GM18868 (cell line): ENCODE measurements around the gene VSTM2B.
"Not testable (repeated sequence)": the region's sequence is repeated elsewhere in the genome, so short reads cannot be mapped to it uniquely, and the experiment has no call there.

ENCODE experiments used
- ATAC-seq: cut with Tn5 transposase; IDR thresholded peaks from one replicate; pipeline ENCODE4 v1.9.1; 2021; ENCODE audit warnings: mild to moderate bottlenecking, moderate library complexity; ENCODE audit not compliant: unreplicated experiment

VSTM2B gene

GRCh38 chr19:29525901-29526729 is at the start of gene VSTM2B:
VSTM2B (plus strand) TSS chr19:29525994; CDS start chr19:29526584, 590 bp downstream.
- ATAC-seq = no peak

- no peak for ATAC-seq
Measured at GRCh38 chr19:29476528-29476927, 49.3 kb upstream of the VSTM2B start.

DNA sequence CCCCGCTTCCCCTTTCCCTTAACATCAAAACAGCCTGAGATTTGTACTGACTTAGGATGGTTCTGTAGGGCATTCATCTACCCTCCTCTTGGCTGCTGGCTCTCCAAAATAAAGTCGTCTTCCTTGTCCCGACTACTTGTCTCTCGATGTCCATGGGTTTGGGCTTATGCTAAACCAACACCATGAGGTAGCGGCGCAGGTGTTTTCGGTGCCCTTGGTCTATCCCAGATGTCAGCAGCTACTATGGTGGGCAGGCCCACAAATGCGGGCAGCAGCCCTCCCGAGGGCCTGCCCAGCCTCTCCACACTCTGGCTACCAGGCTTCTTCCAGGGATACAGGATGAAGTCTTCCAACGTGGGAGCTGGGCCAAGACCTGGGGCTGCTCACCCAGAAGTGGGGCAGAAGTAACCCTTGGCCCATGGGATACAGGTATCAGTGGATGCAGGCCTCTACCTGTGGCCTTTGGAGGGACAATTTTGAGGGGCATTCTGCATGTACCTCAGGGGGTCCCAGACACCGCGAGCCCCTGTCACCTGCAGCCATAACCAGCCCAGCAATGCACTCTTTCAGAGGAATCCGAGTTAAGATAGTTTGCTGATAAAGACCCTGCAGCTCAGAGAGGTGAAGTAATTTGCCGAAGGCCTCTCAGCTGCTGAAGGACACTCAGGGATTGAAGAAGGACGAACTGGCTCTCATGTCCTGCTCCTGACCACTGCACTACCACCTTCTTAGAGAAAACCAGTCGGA is 47.8 kb upstream of the VSTM2B start:
- ATAC-seq = no peak

DNA sequence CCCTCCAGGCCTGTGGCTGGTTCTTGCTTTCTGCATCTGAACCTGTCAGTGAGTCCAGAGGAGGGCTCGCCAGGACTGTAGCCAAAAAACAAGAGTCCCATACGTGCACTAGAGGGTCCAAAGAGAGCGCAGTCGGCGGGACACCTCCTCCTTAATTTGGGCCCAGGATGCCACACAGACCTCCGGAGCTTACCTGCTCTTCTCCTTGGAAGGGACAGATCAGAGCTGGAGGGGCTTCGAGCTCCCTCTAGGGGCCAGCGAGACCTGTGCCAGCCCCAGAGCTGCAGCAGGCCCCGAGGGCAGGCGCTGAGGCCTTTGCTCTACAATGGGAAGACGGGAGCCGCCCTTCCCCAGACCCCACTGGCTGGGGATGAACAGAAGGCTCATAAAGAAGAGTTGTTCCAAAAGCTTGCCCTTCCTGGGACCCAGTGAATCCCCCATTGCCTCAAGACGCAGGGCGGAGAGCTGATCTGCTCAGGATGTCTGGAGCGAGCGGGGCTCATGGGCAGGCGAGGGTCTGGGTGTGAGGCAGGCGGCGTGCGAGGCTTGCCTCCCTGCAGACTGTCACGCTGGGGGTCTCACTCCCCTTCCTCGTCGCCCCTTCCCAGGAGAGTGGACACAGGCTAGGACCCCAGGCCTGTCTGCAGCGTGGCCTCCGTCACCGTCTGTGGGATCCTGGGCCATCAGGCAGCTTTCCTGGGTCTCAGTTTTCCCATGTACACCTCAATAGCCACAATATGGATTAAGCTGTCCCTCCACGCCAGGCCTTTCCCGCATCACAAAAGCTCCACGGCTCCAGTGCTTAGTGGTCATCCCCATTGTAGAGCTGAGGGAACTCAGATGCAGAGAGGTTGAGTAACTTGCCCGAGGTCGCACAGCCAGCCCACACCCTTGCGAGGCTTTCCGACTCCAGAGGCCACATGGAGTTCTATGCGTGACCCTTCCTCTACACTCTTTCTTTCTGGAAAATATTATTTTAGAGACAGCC is 46.9 kb upstream of the VSTM2B start:
- no peak for ATAC-seq

GRCh38 chr19:29479941-29480340 is 45.9 kb upstream of the VSTM2B start:
- ATAC-seq = no peak

GRCh38 chr19:29480507-29480906 is 45.3 kb upstream of the VSTM2B start:
- ATAC-seq = no peak

DNA sequence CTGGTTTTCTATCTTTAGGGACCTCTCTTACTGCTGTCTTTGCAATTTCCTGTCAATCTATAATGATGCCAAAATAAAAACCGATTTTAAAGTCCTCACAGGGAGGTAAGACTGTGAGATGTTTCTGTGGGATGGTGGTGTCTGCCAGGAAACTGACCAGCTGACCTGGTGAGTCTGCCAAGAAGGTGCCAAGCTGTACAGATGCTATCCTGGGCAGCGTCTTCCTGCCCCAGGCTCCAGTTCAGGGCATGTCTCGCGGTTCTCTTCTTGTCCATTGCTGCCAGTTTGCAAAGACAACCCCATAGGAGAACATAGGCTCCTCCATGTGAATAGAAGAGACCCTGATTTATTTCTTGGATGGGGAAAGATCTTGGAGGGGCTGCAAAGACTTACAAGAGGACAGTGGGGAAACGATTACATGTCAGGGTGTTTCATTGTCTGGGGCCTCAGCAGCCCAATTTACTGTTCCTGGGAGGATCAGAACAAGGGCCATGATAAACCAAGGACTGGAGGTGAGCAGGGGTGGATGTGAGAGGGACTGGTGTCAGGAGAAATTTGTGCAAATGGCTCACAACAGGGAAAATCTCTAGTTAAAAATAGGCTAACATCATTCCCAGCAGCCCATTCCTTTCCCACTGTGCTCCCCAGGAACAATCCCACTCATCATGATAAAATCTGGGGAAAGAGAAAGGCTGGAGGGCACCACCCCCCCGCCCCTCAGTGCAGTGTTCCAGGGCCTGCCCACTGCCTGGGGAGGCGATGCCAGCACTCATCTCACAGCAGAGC is 42.7 kb upstream of the VSTM2B start:
- ATAC-seq = no peak

DNA sequence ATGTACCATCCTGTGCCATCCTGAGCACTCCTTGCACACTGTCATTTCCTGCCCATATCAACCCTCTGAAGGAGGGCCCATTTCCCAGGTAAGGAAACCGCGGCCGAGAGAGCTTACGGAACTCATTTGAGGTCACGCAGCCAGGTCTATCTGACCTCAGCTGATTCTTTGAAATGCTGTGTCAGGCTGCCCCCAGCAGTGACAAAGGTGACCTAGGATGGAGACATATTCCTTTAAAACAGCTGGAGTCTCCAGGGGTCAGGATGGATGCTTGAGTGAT is 42.2 kb upstream of the VSTM2B start:
- no peak for ATAC-seq

DNA sequence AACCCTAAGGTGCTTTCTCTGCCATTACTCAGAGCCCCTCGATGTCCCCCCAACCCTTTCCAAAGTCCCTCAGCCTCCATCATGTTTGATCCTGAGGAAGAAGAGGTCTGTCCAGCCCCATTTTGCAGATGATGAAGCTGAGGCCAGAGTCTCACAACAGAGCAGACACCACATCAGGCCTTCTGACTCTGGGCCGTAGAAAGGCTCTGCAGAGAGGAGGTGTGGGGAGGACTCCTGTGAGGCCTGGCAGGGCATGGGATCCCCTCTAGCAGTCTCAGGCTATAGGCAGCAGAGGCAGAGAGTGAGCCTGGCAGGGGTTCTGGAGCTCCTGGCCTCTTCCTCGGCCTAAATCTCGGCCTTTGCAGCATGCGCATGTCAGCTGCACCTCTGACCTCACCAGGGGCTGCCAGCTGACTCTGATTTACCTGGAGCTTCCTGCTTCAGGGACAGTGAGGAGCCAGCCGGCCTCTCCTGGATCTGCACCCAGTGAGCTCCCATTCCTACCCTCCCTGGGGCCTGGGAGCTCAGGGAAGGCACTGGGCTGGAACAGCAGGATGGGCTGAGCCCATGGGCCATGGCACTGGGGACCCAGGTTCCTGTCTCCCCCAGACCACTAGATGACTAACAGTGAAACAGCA is 41.7 kb upstream of the VSTM2B start:
- ATAC-seq = no peak

GRCh38 chr19:29484876-29485275 is 40.9 kb upstream of the VSTM2B start:
- ATAC-seq = no peak

- ATAC-seq = no peak
Measured at GRCh38 chr19:29485293-29485692, 40.5 kb upstream of the VSTM2B start.

GRCh38 chr19:29486961-29487360 is 38.8 kb upstream of the VSTM2B start:
- not testable (repeated sequence) for ATAC-seq

DNA sequence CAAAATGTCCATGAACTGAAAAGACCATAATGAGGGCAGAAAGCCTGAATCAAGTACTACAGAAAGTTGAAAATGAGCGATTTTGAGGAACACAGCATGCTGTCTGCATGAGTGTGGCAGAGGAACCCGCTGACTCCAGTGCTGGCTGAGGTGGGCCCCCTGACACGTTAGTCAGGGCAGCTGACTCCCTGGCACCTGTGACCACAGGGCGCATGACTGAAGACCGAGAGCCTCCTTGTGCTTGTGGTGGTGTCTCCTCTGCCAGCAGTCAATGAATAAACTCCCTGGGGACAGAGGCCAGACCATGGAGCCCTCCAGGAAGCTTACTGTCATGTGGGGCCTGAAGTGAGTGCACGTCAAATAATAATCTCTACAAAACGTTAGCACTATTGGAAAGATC is 38.4 kb upstream of the VSTM2B start:
- ATAC-seq = no peak

DNA sequence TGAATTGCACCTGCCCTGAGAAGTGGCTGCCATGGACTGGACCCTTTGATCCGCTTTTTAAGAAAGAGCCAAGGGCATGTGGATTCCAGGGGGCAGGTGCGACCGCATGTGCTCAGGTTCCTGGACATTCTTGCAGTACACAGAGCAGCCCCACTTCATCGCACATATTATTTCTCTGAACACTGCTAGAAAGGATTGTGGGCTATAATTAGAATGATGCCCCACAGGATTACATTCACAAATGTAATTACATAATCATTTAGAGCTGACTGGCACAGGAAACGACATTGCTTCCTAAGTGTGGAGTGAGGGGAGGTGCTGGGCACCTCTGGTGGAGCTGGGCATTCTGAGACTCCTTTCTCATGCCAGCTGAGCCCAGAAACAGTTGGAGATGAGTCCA is 37.5 kb upstream of the VSTM2B start:
- ATAC-seq = no peak

DNA sequence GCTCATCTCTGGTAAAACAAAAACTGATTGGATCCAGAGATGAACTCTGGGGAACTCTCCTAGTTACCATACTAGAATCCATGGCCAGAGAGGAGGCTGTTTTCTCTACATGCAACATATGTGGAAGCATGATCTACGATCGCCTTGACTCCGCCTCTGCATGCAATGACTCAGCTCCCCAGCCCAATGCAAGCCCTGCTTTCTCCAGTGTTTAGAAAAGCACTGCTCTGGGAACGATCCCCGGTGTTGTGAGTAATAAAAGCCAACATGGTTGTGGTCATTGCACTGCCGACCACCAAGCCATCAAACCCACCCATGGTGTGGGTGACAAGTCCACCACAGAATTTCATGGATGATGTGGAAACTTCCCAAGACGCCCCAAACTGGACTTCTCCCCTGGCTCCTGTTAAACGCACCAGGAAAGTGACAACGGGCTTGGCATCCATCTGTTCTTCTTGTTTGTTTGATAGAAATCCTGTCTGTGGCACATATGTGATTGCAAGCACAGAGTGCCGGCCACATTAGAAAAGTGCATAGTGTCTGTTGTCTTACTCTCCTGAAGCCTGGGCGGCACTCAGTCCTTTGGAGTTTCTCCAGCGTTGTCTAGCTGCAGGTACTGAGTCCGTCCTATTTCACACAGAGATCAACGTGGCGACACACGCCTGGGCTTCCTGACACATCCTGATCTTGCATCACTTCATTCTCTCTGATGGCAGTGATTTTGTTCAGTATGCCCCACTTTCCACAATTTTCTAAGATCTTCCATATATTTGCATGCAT is 36.4 kb upstream of the VSTM2B start:
- ATAC-seq = no peak

DNA sequence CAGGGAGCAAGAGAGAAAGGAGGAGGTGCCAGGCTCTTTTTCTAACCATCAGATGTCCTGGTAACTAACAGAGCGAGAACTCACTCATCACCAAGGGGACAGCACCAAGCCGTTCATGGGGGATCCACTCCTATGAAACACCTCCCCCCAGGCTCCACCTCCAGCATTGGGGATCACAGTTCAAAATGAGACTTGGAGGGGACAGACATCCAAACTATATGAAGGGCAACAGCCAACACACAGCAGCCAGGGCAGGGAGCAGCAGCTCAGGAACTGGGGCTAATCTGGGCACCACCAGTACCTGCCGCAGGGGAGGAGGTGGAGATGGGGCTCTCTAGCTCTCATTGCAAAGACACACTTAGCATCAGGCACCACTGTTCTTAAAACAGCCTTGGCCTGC is 34.3 kb upstream of the VSTM2B start:
- no peak for ATAC-seq

GRCh38 chr19:29491995-29492577 is 33.7 kb upstream of the VSTM2B start:
- no peak for ATAC-seq

DNA sequence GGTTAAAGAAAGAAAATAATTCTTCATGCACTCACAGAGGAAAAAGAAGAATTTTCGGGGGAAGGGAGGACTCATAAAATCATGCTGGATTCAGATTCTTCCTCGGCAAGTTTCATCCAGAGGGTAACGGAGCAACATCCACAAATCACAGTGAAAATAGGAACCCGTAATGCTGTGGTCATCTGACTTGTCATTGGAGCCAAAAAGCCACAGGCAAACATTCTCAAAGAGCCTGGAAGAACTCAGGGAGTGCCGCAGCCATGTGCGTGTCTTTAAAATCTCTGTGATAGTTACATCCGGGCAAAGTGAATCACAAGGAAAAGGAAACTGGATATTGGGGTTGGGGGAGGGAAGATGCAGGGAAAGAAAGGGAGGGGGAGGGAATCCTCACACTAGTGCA is 33.0 kb upstream of the VSTM2B start:
- no peak for ATAC-seq

GRCh38 chr19:29495091-29495490 is 30.7 kb upstream of the VSTM2B start:
- no peak for ATAC-seq
